COLO668 (cell line): ENCODE results near the gene DENND4B.
"Not testable (repeated sequence)": the region's sequence is repeated elsewhere in the genome, so short reads cannot be mapped to it uniquely, and the experiment has no call there.

Experiments used
- DNase-seq: peaks from one replicate; lab custom pipeline; 2025; ENCODE audit not compliant: unreplicated experiment; lab: John Stamatoyannopoulos, UW

The DENND4B gene

DNA sequence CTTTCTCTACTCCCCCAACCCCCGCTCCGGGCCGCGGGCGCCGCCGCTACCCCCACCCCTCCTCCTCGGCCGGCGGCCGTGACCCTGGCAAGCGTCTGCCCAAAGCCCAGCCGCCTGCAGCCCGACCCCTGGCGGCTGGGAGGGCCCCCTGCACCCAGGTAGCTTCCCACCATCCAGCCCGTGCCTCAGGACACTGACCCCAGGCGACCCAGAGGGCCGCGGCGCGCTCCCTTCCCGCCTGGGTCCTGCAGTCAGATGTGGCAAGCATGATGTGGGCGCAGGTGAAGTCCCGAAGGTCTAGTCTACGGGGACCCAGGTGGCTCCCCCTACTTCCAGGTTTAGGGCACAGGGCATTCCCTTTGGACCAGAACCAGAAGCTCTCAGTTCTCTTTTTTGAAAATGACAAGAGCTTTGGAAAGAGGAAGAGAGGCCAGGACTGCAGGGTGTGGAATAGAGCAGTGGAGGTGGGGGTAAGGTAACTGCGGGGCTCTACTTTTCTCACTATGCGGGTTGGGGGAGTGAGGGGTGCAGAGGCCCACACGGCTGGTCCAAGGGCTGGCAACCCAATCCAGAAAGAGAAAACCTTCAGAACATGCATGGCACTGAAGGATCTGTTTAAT is at the start of gene DENND4B:
TSS of gene DENND4B (minus strand) at position 97 of the 620 bp plus-strand sequence. CDS start 2,344 bp downstream, outside the sequence.
- peak; percentile 92 for DNase-seq

DNA sequence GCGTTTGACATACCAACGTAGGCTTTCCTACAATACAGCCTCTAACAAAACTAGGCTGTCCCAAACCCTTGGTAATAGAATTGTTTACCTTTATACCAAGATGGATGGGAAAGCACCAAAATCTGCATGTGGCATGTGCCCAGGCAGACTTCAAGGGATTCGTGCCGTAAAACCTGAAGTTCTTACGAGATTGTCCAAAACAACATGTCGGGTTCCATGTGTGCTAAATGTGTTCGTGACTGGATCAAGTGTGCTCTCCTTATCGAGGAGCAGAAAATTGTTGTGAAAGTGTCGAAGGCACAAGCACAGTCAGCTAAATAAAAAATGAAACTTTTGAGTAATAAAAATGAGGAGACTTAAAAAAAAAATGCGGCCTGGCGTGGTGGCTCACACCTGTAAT is 49.1 kb upstream of the DENND4B start:
- no peak for DNase-seq

GRCh38 chr1:153995202-153995601 is 48.7 kb upstream of the DENND4B start:
- DNase-seq: no peak

- no peak for DNase-seq
Observed at GRCh38 chr1:153991806-153992205, 45.3 kb upstream of the DENND4B start.

GRCh38 chr1:153991151-153991630 is 44.7 kb upstream of the DENND4B start:
- DNase-seq: no peak

- peak; percentile 93 for DNase-seq
Observed at GRCh38 chr1:153990468-153991150, 44.1 kb upstream of the DENND4B start, which contains the start of gene RPS27. Gene RPS27, plus strand, starts transcription at chr1:153990762. Its CDS starts 35 bp downstream, at chr1:153990797.

- DNase-seq: no peak
Observed at GRCh38 chr1:153987621-153988020, 41.1 kb upstream of the DENND4B start.

- DNase-seq: peak; percentile 84
Observed at GRCh38 chr1:153985941-153986761, 39.6 kb upstream of the DENND4B start, which contains the start of gene RAB13. Gene RAB13, minus strand, starts transcription at chr1:153986339. Its CDS starts 103 bp downstream, at chr1:153986236.

DNA sequence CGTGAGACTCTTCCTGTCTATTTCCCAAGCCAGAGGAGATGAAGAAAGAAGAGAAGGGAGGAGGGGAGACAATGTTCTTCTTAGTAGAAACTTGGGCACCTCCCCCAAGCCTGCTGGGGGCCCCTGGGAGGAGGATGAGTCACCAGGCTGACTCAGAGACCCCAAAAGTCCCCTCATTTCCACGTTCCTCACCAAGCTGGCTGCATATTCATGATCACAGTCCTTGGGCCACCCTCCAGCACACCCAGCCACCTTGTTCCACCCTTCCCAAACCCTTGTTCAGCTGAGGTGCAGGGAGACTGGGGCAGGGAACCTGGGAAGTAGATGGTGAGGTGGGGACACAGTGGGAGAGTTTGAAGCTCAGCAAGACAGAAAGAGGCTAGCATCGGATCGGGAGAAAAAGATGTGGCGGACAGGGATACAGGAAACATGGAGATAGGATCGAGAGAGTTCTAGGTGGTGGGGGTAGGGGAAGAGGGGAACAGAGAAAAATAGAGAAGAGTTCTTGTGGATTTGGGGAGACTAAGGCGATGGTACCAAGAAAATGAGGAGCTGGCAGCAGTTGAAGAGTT is 38.9 kb upstream of the DENND4B start:
- no peak for DNase-seq

- no peak for DNase-seq
Observed at GRCh38 chr1:153984123-153984894, 37.8 kb upstream of the DENND4B start.

GRCh38 chr1:153981735-153982134 is 35.2 kb upstream of the DENND4B start:
- not testable (repeated sequence) for DNase-seq

- not testable (repeated sequence) for DNase-seq
Observed at GRCh38 chr1:153979091-153979490, 32.6 kb upstream of the DENND4B start.

- DNase-seq: no peak
Observed at GRCh38 chr1:153978274-153978909, 31.9 kb upstream of the DENND4B start.

- peak; percentile 94 for DNase-seq
Observed at GRCh38 chr1:153977250-153978240, 31.0 kb upstream of the DENND4B start, which contains the start of gene JTB. Gene JTB, minus strand, starts transcription at chr1:153977674. Its CDS starts 422 bp downstream, at chr1:153977252.

GRCh38 chr1:153976819-153977249 is 30.3 kb upstream of the DENND4B start:
- DNase-seq: peak; percentile 51

DNA sequence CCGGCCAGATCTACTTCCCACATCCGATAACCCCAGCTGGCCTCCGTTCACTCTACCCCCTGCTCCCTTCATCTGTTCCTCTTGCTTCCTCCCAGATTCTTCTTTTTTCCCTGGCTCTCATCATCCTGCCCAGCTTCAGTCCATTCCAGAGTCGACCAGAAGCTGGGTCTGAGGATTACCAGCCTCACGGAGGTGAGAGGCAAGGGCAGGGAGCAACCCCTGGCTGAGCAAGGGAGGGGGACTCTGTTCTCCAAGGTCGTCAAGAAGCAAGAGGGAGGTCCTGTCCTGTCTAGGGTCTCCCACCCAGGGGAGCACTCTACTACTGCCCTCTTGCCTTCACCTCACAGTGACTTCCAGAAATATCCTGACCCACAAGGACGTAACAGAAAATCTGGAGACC is 27.0 kb upstream of the DENND4B start:
- DNase-seq: no peak

- DNase-seq: no peak
Observed at GRCh38 chr1:153973071-153973470, 26.6 kb upstream of the DENND4B start.

GRCh38 chr1:153970346-153970745 is 23.8 kb upstream of the DENND4B start:
- DNase-seq: no peak
